Measurements from ENCODE around the gene STRN.

The STRN gene

GRCh38 chr2:36811071-36811470, 155.3 kb downstream of the STRN start:
- TF ChIP-seq CTCF (IDR thresholded peaks at IDR 0.05; ENCODE audit: borderline replicate concordance, control extremely low read depth, extremely low read depth, insufficient read depth, missing control alignments), result no peak
- no peak for DNase-seq (ENCODE audit: low spot score)
- in situ Hi-C loops (cut with MboI; ENCODE audit: low sequenced_read_pairs, unreplicated experiment), result no loop called here

- no peak for TF ChIP-seq CTCF (IDR thresholded peaks at IDR 0.05; ENCODE audit: borderline replicate concordance, control extremely low read depth, extremely low read depth, insufficient read depth, missing control alignments)
- no peak for DNase-seq (ENCODE audit: low spot score)
- in situ Hi-C loops (cut with MboI; ENCODE audit: low sequenced_read_pairs, unreplicated experiment), result no loop called here
Measured at GRCh38 chr2:36809069-36809445, 157.3 kb downstream of the STRN start.

- in situ Hi-C loops (cut with MboI; ENCODE audit: low sequenced_read_pairs, unreplicated experiment), result no loop called here
- no peak for TF ChIP-seq CTCF (IDR thresholded peaks at IDR 0.05; ENCODE audit: borderline replicate concordance, control extremely low read depth, extremely low read depth, insufficient read depth, missing control alignments)
- DNase-seq (ENCODE audit: low spot score), result no peak
Measured at GRCh38 chr2:36808386-36809068, 157.8 kb downstream of the STRN start.

- no peak for TF ChIP-seq CTCF (IDR thresholded peaks at IDR 0.05; ENCODE audit: borderline replicate concordance, control extremely low read depth, extremely low read depth, insufficient read depth, missing control alignments)
- in situ Hi-C loops (cut with MboI; ENCODE audit: low sequenced_read_pairs, unreplicated experiment), result no loop called here
- DNase-seq (ENCODE audit: low spot score), result no peak
Measured at GRCh38 chr2:36807223-36807886, 159.0 kb downstream of the STRN start.

- in situ Hi-C loops (cut with MboI; ENCODE audit: low sequenced_read_pairs, unreplicated experiment), result no loop called here
Measured at GRCh38 chr2:36805635-36806224, 160.6 kb downstream of the STRN start.

GRCh38 chr2:36802952-36803351, 163.4 kb downstream of the STRN start:
- in situ Hi-C loops (cut with MboI; ENCODE audit: low sequenced_read_pairs, unreplicated experiment), result no loop called here

More at GRCh38 chr2:36805635-36806224, 160.6 kb downstream of the STRN start:
- peak; percentile 38 for DNase-seq (ENCODE audit: low spot score)
- no peak for TF ChIP-seq CTCF (IDR thresholded peaks at IDR 0.05; ENCODE audit: borderline replicate concordance, control extremely low read depth, extremely low read depth, insufficient read depth, missing control alignments)

More at GRCh38 chr2:36802952-36803351, 163.4 kb downstream of the STRN start:
- TF ChIP-seq CTCF (IDR thresholded peaks at IDR 0.05; ENCODE audit: borderline replicate concordance, control extremely low read depth, extremely low read depth, insufficient read depth, missing control alignments), result no peak
- DNase-seq (ENCODE audit: low spot score), result no peak
